Measurements from ENCODE around the gene HCAR3.
"Not testable (repeated sequence)": the region's sequence is repeated elsewhere in the genome, so short reads cannot be mapped to it uniquely, and the experiment has no call there.

The HCAR3 gene

DNA sequence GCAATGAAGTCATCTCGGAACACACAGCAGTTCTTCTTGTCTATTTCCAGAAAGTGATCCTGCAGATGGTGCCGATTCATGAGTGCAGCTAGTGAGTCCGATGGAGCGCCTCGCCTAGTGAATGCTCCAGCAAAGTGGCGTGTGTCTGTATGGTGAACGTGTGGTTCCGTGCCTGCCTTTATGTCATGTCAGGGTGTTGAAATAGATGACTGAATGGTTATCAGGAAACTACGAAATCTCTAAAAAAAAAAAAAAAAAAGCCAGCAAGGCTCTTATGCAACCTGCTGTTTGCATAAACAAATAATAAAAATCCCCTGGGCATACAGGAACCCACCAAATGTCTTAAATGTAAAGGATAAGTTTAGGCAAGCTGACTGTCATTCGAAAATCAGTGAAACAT, at the start of gene HCAR3:
HCAR3 (minus strand) TSS at position 154 of the 400 bp plus-strand sequence; CDS start at position 80, 74 bp downstream.
- DNase-seq, result not testable (repeated sequence)

DNA sequence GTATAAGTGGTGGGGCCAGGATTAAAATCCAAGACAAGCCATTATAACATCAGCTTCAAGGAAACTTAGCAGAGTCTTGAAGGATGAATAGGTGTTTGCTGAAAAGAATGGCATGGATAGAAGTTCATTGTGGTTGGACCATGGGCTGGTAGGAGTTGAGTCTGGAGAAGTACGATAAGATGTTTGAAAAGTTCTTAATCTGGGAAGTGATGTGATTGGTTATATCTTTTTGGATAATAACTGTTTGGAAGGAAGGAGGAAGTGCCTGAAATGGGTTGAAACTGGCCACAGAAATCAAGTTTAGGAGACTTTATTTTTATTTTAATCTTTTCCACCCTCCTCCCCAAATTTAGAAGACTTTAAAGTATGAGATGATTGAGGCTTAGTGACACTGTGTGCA, 41.0 kb upstream of the HCAR3 start:
- no peak for DNase-seq

DNA sequence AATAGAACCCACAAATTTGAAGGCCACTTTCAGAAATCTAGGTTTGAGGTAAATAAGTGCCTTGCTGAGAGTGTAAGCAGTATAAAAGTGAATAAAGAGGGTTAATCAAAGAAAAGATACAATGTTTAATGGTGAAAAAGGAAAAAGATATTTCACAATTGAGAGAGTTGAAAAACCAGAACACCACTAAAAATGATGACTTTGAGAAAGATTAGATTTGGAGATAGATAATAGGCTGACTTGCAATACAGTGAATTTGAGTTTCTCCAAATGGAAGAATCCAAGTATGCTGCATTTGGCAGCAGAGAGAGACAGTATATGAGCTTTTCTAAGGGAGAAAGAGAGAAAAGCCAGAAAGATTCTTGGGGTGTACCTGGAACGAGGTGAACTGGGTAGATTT, 38.2 kb upstream of the HCAR3 start:
- no peak for DNase-seq

DNA sequence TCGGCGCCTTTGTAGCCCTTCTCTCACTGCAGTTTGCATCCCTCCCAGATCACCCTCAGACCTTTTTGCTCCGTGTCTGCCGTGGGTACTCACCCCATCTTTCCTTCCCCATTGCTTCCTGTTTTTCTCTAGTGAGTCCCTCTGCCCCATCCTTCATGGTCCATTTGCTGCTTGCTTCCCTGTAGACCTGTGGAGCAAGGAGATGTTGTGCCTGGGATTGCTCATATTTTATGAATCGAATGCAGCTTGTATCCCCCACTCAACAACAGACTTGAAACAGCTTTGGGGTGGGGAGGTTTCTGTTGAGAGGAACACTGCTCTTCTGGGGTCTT, 36.7 kb upstream of the HCAR3 start:
- no peak for DNase-seq

DNA sequence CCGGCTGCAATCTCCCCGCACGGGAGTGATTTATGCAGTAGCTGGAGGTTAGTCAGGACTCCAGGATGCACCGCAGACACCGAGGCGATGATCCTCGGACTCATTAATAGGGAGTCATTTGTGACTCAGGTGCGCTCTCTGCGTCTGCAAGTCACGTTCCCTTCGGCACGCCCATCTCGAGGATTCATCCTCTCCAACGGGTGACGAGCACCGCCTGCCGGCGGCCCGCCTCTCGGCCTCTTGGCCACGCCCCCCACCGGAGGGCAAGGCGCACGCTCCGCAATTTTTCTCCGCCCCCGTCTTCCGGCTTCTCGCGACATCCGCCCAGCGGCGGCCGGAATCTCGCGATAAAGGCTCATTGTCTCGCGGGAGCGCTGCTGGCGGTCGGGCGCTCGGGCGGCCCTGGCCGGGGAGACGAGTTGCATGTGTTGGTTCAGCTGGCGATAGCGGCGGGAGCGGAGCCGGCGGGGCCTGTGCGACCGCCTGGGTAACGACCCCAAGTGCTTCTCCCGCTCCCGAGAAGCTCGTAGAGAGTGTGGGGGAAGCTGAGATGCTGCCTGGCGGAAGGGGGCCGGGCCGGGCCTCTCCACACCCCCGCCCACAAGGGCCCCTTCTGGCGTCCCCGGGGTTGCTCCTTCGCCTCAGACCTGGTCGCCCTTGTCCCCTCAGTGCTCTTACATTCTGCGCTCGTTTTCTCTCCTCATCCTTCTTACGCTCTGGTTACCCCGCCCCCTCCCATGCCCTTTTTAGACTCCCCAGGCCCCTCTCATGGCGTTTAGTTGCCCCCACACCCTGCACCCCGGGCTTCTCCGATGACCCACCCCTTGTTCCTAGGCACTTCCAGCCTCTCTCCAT, 36.1 kb upstream of the HCAR3 start, which contains the start of gene DENR:
DENR (plus strand) TSS at position 361 of the 855 bp plus-strand sequence. CDS start 878 bp downstream, outside the sequence.
- DNase-seq, result peak; percentile 99

DNA sequence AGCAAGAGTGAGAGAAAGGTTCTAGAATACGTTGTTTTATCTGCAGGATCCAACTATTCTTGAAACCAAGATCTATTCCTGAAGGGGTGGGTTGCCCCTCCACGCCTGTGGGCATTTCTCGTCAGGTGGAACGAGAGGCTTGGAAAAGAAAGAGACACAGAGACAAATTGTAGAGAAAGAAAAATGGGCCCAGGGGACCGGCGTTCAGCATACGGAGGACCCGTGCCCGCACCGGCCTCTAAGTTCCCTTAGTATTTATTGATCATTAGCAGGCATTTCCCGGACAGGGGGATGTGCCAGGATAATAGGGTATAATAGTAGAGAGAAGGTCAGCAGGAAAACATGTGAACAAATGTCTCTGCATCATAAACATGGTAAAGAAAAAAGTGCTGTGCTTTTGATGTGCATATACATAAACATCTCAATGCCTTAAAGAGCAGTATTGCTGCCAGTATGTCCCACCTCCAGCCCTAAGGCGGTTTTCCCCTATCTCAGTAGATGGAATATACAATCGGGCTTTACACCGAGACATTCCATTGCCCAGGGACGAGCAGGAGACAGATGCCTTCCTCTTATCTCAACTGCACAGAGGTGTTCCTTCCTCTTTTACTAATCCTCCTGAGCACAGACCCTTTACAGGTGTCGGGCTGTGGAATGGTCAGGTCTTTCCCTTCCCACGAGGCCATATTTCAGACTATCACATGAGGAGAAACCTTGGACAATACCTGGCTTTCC, 34.3 kb upstream of the HCAR3 start:
- not testable (repeated sequence) for DNase-seq

DNA sequence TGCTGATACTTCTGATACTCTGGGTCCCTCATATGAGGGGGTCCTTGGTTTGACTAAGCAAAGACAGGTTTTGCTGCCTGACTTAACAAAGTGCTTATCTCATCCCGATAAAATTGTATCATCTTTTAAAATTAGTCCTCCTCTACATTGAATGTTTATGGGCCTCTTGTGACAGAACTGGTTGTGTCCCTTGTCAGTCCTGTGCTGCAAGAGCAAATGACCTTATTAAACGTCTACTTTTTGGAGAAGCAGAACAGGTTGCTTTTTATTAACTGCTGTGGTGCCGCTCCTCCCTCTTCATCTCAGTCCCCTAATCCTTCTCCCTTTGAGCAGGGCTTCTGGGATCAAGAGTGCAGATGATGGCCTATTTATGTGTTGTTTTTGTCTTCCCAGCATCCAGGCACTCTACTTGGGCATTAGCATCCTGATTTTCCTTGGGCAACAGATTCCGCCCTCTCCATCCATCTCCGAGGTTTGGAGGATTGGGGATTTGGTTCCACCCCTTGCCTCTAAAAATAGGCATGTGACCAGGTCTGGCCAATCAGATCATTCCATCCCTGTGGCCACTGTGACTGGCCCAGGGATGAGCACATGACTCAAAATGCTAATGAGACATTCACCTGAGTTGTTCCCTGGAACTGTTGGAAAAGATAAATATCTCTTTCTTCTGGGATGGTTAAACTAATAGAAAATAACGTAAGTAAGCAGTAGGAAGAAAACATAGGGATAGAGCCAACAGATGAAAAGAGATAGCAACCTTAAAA, 33.1 kb upstream of the HCAR3 start:
- DNase-seq, result no peak

DNA sequence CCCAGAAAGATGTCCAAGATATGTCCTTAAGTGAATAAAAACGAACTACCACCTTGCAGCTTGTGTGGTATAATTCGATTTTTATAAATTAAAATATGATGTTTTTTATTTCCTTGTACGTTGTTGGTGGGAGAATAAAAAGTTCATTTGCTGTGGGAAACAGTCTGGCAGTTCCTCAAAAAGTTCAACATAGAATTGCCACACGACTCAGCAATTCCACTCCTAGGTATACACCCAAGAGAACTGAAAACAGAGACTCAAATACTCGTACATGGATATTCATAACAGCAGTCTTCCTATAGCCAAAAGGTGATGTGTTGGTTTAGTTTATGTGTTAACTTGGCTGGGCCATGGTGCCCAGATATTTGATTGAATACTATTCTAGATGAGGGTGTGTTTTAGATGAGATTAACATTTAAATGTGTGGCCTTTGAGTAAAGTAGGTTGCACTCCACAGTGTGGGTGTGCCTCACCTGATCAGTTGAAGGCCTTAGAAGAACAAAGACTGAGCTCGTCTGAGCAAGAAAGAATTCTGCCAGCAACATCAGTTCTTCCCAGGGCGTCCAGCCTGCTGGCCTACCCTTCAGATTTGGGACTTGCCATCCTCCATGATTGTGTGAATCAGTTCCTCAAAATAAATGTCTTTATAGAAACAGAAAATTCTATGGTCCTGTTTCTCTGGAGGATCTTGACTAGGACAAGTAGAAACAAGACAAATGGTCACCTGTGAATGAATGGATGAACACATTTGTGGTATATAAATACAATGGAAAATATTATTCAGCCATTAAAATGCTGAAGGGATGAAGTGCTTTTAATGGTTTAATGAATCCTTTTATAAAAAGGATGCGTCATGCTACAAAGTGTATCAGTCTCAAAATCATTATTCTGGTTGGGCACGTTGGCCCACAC, 30.9 kb upstream of the HCAR3 start:
- DNase-seq, result no peak

DNA sequence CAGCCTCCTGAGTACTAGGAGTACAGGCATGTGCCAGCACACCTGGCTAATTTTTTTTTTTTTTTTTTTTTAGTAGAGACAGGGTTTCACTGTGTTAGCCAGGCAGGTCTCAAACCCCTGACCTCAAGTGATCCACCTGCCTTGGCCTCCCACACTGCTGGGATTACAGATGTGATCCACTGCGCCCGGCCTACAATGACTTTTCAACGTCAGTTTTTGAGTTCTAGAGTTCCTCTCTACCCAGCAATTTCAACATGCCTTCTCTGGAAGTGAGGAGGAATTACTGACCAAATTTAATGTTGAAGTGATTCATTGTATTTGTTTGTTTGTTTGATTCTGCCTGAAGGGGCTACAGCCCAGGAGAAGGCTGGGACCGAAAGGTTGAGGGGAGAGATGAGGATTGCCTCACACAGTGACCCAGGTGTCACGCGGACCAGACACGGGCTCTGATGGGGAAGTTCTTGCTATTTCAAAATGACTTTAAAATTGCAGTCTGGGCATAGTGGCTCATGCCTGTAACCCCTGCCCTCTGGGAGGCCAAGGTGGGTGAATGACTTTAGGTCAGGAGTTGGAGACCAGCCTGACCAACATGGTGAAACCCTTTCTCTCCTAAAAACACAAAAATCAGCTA, 27.4 kb upstream of the HCAR3 start:
- DNase-seq, result no peak

DNA sequence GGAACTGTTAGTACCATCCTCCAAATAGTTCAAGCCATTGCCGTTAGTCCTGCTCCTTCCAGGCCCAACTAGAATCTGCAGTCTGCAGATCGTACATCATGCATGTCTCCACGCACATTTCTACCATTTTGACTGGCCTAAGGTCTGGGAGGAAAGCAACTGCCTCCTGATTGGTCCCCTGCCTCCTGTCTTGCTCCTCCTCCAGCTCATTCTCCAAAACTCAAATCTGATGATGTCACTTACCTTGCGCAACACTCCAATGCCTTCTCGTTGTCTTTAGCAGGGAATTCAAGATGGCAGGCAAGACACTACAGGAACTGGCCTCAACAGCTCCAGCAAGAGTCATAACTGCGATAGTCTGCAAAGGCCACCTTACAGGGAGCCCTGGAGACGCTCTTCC, 23.7 kb upstream of the HCAR3 start:
- no peak for DNase-seq

DNA sequence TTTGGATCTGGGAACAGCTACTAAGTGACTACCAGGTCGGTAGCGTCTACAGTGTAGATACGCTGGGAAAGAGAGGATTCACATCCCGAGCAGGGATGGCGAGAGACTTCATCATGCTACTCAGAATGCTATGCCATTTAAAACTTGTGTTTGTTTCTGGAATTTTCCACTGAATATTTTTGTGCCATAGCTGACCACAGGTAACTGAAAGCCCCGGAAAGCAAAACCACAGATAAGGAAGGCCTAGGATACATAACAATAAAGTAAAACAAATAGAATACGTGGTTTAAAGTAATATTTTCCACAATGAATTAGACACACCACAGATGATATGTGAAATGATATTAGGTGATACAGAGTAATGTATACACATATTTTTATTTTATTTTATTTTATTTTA, 22.0 kb upstream of the HCAR3 start:
- DNase-seq, result no peak

DNA sequence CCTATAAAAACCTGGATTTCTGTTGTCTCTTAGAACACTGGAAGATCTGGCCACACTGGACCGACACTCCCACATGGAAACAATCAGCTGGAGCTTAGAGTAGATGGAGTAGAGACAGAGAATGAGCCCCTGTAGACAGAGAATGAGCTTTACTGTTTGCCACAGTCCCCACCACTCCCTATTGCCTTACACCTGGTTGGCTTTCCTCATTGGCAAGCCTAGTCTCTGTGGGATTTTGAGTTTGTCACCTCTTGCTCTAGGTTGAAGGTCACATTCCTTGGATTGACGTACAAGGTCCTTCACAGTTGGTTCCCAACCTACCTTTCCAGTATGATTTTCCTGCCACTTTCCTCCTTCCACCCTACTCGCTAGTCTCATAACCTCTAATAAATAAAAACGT, 16.0 kb upstream of the HCAR3 start:
- no peak for DNase-seq

DNA sequence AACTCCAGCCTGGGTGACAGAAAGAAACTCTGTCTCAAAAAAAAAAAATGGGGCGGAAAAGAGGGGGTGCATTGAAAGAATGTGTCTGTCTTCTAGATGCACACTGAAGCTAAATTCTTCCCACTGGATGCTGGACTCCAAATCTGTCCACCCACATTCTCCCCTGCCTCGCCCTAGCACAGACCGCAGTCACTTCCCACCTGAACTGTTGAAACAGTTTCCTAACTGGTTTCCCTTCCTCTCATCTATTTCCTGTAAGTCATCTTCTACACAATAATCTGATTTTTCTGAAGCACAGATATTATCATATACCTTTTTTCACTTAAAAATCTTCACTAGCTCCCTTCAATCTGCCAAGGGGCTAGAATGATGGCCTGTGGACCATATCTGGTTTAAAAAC, 15.6 kb upstream of the HCAR3 start:
- DNase-seq, result no peak

DNA sequence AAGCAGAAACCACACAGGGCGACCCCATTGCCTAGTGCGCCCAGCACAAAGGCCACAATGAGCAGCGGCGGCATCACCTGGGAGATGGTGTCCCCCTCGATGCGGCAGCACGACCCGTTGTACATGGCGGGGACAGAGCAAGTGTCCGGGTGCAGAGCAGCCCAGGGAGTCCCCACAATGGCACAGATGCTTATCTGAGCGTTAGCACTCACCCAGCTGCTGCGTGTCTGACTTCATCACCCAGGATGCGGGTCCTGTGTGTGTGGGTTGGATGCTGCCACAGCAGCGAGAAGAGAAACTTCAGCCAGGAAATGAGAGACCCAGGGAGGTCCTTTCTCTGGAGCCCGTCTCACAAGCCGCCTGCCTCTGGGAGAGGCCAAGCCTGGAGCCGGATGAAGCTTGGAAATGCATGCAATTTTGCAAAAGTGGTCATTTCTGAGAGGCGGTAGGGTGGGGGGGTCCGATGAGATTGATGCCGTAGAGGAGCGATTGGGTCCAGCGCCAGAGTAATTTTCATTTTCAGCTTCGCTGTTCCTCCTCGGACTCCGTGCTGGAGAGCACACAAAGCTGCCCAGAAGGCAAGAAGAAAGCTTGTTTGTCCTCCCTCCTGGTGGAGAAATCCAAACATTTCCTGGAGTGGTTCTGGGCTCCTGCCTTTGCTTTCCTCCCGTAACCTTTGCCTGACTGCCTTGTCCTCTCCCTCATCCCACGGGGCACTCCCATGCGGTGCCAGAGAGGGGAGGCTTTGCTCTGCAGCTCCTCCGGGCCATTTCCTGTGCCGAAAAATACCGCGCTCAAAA, 13.8 kb upstream of the HCAR3 start, which contains the start of gene HCAR1:
HCAR1 (minus strand) TSS at position 630 of the 800 bp plus-strand sequence; CDS start at position 125, 505 bp downstream.
- DNase-seq, result peak; percentile 43

DNA sequence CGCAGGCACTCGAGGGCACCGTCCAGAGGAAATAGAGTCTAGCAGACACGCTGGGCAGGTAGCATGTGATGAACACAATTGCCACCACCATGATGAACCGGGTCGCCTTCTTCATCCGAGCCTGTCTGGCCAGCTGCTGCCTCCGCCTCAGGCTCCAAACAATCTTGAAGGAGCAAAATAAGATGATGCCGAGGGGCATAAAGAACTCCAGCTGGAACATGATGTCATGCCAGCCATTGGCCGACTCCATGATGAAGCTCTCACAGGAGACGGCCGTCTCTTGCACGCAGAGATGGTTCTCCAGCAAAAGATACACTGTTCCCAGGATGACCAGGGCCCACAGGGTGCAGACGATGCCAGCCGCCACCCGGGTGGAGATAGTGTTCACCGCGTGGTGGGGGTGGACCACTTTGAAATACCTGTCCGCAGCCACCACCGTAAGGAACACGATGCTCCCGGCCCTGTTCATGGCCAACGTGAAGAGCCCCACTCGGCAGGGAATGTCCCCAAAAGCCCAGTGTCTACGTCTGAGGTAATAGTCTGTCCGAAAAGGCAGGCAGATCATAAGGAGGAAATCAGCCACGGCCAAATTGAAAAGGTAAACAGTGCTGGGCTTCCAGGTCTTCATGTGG, 13.1 kb upstream of the HCAR3 start:
- DNase-seq, result no peak

DNA sequence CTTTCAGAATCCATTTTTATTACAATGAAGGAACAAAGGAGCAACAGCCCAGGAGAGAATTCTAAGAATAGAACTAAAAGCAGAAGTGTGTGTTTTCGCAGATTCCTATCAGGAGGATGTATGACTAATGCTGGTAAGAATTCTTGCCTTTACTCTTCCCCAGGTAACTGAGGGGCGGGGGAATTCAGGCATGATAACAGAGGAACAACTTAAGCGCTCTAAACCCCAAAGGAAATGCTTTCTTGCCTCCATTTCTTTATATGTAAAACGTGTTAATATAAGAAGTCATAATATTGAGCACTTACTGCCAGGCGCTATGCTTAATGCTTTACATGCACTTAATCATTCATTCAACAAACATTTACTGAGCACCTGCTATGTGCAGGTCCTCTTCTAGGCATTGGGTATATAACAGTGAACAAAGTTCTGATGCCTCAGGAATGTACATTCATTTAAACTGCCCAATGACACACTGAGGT, 9.5 kb upstream of the HCAR3 start:
- DNase-seq, result peak; percentile 23

DNA sequence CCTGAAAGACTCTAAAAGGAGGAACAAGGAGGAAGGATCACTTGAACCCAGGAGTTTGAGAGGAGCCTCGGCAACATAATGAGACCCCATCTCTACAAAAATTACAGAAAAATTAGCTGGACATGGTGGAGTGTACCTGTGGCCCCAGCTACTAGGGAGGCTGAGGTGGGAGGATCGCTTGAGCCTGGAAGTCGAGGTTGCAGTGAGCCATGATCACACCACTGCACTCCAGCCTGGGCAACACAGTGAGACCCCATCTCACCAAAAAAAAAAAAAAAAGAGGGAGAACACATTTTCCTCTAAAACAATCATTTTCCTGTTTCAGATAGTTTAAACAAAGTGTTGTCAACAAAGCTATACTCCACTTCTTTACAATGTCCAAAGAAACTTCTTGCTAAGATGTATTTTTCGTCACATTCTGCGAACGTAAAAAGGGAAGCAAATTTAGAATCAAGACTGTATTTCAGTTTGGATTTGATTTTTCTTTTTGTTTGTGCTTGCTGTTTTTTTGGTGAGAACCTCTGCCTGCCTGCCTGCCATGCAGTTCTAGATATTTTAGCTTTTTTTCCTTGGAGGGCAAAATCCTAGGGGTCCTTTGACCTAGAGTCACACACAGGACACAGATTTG, 9.0 kb upstream of the HCAR3 start:
- DNase-seq, result no peak

DNA sequence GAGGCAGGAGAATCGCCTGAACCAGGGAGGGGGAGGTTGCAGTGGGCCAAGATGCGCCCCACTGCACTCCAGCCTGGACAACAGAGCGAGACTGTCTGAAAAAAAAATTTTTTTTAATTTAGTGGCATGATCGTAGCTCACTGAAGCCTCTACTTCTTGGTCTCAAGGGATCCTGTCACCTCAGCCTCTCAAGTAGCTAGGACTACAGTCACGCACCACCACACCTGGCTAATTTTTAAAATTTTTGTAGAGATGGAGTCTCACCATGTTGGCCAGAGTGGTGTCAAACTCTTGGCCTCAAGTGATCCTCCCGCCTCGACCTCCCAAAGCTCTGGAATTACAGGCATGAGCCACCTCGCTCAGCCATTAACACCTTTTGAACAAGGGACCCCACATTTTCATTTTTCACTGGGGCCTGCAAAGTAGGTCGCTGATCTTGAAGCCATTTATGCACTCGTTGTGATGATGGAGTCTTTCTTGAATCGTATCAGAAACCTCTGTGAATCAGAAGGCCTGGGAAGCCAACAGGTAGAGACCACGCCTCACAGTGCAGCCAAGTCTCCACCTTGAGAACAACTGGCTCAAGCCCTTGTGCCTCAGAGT, 8.1 kb upstream of the HCAR3 start:
- DNase-seq, result no peak

DNA sequence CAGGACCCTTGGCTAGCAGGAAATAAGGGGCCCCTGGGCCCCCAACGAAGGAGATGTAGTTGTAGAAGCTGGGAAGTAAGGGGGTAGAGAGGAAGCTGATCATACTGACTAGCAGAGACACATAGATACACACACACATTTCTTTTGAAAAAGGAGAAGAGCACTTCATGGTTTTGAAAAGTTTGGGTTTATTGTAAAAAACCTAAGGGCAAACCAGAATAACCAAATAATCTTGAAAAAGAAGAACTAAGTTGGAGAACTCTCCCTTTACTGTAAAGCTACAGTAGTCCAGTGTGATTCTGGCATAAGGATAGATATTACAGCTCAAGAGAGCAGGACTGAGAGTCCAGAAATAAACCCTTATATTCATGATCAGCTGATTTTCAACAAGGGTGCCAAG, 5.8 kb upstream of the HCAR3 start:
- no peak for DNase-seq
